GM12878 (cell line): ENCODE results near the gene ZNF726. TPM values are rescaled to one million over a fixed set of nuclear protein-coding genes. Genes with fewer than 3 reads are reported as not detected.

Source experiments
- ATAC-seq: fragments of 200-7000 bp; cut with Tn5 transposase; 3 replicates; pipeline ENCODE4 v1.9.1; 2020; ENCODE audit warnings: mild to moderate bottlenecking, moderate library complexity
- BruUV-seq: library from RNA; stranded (reverse); fragments of 400-500 nt; replicated peaks from 2 replicates; lab custom pipeline; 2021; lab: Mats Ljungman, UMichigan
- CTCF ChIA-PET: fragments of 300-600 bp; sonication (Branson Sonifier 250); formaldehyde crosslinking; extraction: SDS; loops from one replicate; lab custom pipeline; 2021; ENCODE audit warnings: inconsistent platforms; lab: Yijun Ruan, JAX
- POLR2A ChIA-PET: fragments of 350-600 bp; formaldehyde crosslinking; extraction: SDS; loops from one replicate; lab custom pipeline; 2021; ENCODE audit warnings: inconsistent platforms; lab: Charles Lee
- RAD21 ChIA-PET: fragments of 300-600 bp; sonication (Branson Sonifier 250); formaldehyde crosslinking; loops from one replicate; lab custom pipeline; 2023; ENCODE audit warnings: antibody characterized with exemption; ENCODE audit not compliant: unreplicated experiment; lab: Charles Lee
- SMC1A ChIA-PET: fragments of 300-600 bp; sonication (Branson Sonifier 250); formaldehyde crosslinking; loops from one replicate; lab custom pipeline; 2023; ENCODE audit not compliant: unreplicated experiment, uncharacterized antibody; lab: Charles Lee
- DNase-seq: peaks from one replicate; pipeline ENCODE4 v3.0.0-alpha.2; 2011; ENCODE audit warnings: low read depth, low spot score
- FAIRE-seq: peaks from 3 replicates; lab custom pipeline; 2011; peaks lifted over from hg19 to GRCh38; lab: Jason Lieb, UNC
- H2AFZ ChIP-seq: 2 replicates; pipeline ENCODE4 v1.6.0; 2011; ENCODE audit warnings: low read depth, low read length, control low read depth; ENCODE audit not compliant: control insufficient read depth
- H3K27ac ChIP-seq: 2 replicates; pipeline ENCODE4 v1.5.1; 2011; ENCODE audit warnings: control low read depth; ENCODE audit not compliant: control insufficient read depth, insufficient read depth
- H3K27me3 ChIP-seq, 2 experiments: replicated peaks in 1 of 2; 2 replicates each; pipeline versions ENCODE4 v1.6.0 to v1.6.1; 2011; ENCODE audit warnings: low read length in 1 of 2; ENCODE audit not compliant: control insufficient read depth in 2 of 2, insufficient read depth in 2 of 2
- H3K36me3 ChIP-seq, 2 experiments: 2 replicates each; pipeline ENCODE4 v1.5.1; 2011; ENCODE audit warnings: low read length in 1 of 2; ENCODE audit not compliant: control insufficient read depth in 2 of 2, insufficient read depth in 2 of 2
- H3K4me1 ChIP-seq: 2 replicates; pipeline ENCODE4 v1.6.1; 2011; ENCODE audit warnings: mild to moderate bottlenecking, low read length, moderate library complexity, mixed read lengths; ENCODE audit not compliant: control insufficient read depth, insufficient read depth
- H3K4me2 ChIP-seq: 2 replicates; pipeline ENCODE4 v1.6.0; 2011; ENCODE audit warnings: control low read depth; ENCODE audit not compliant: control insufficient read depth, insufficient read depth
- H3K4me3 ChIP-seq: fragments of 200-600 bp; sonication (generic); 2 replicates; pipeline ENCODE4 v1.5.1; 2016
- H3K79me2 ChIP-seq: 2 replicates; pipeline ENCODE4 v1.6.0; 2011; ENCODE audit warnings: low read length; ENCODE audit not compliant: control insufficient read depth, insufficient read depth
- H3K9ac ChIP-seq: 2 replicates; pipeline ENCODE4 v1.8.0; 2011; ENCODE audit warnings: low read length, control low read depth, mixed read lengths; ENCODE audit not compliant: control insufficient read depth, insufficient read depth
- H3K9me3 ChIP-seq: replicated peaks from 3 replicates; pipeline ENCODE4 v1.5.1; 2011; ENCODE audit warnings: mild to moderate bottlenecking, low read length; ENCODE audit not compliant: control insufficient read depth, insufficient read depth
- H4K20me1 ChIP-seq: 2 replicates; pipeline ENCODE4 v1.6.0; 2011; ENCODE audit not compliant: control insufficient read depth, insufficient read depth
- BHLHE40 ChIP-seq, 2 experiments: fragments of 450-650 bp in 1 of 2; IDR thresholded peaks; 2 replicates each; pipeline ENCODE4 v1.6.1; 2011 to 2017; ENCODE audit warnings: low read depth in 2 of 2, borderline replicate concordance in 1 of 2, improper control_type of control experiment in 1 of 2, low read length in 1 of 2, mild to moderate bottlenecking in 1 of 2
- HDAC2 ChIP-seq: fragments of 200-600 bp; sonication (generic); IDR thresholded peaks from 2 replicates; pipeline ENCODE4 v1.6.1; 2017
- PBX3 ChIP-seq: IDR thresholded peaks from 2 replicates; pipeline ENCODE4 v1.6.1; 2011; ENCODE audit warnings: mild to moderate bottlenecking, low read depth, low read length, moderate library complexity; ENCODE audit not compliant: insufficient replicate concordance
- RFX5 ChIP-seq: IDR thresholded peaks from 2 replicates; pipeline ENCODE4 v1.6.1; 2011; ENCODE audit warnings: low read depth, low read length, improper control_type of control experiment
- SMARCA5 ChIP-seq: fragments of 450-650 bp; IDR thresholded peaks from 2 replicates; pipeline ENCODE4 v1.6.1; 2017; ENCODE audit warnings: mild to moderate bottlenecking
- ZBTB4 ChIP-seq: fragments of 450-650 bp; formaldehyde crosslinking; IDR thresholded peaks from 2 replicates; pipeline ENCODE4 v1.4.0; 2022; ENCODE audit warnings: mild to moderate bottlenecking, moderate library complexity
- ZNF207 ChIP-seq: fragments of 450-650 bp; IDR thresholded peaks from 2 replicates; pipeline ENCODE4 v1.6.1; 2014; ENCODE audit warnings: antibody characterized with exemption, mild to moderate bottlenecking, borderline replicate concordance
- WGBS: methylation state at CpG from one replicate; pipeline ENCODE4 v1.1.6; 2016; ENCODE audit warnings: low lambda C conversion rate; ENCODE audit not compliant: insufficient replicate concordance, insufficient coverage; ENCODE audit errors: missing lambda C conversion rate; 5-methylcytosine and 5-hydroxymethylcytosine counted together
- in situ Hi-C: fragments of 300-500 bp; cut with MboI; formaldehyde crosslinking; loops from 9 replicates; pipeline ENCODE4 v1.14.3; 2018; ENCODE audit warnings: mixed read lengths
- intact Hi-C: fragments of 100-400 bp; cut with micrococcal nuclease; formaldehyde crosslinking; loops from one replicate; pipeline ENCODE4 v1.14.2; 2022; ENCODE audit not compliant: unreplicated experiment
- polyA plus RNA-seq, 11 experiments: library from polyadenylated mRNA; depleted of rRNA in 4 of 11; unstranded in 6 of 11; stranded (reverse) in 5 of 11; fragments of >200 nt; fragmentation: Nextera tagmentation in 4 of 11; fragmentation: Illumina TruSeq in 1 of 11; extraction: Ambion mirVana in 4 of 11; extraction: Trizol in 1 of 11; gene quantifications; 1 replicate in 1 of 11; 2 replicates in 10 of 11; pipeline versions ENCODE4 v1.2.1 to v1.2.3, GENCODE V29; 2011 to 2016; ENCODE audit warnings: inconsistent platforms in 2 of 11, missing spikeins in 2 of 11, low read depth in 1 of 11
- total RNA-seq, 4 experiments: library from RNA; depleted of rRNA in 3 of 4; stranded (reverse); fragments of >200 nt in 3 of 4; fragmentation: Illumina TruSeq in 1 of 4; extraction: Trizol in 1 of 4; gene quantifications; 2 replicates each; pipeline versions ENCODE4 v1.2.1 to v1.2.3, GENCODE V29; 2013 to 2021

ZNF726 gene
- total and polyA plus RNA-seq, 10 of the 15 experiments (the other 5 are each of a cell fraction or from before 2014, with no cell fraction given): 0.69 to 2.3 (median 1.5) TPM

GRCh38 chr19:23917856-23918255 is 3.2 kb downstream of the ZNF726 start:
- no peaks in the 10 kb centered on the region for H3K4me1 ChIP-seq
- ATAC-seq (no peak), DNase-seq (no peak), FAIRE-seq (no peak)
- no peak overlapping the region for H3K4me2 ChIP-seq
- no TSS peak for BruUV-seq
- no peaks in the 10 kb centered on the region for H3K27me3 ChIP-seq
- no peak overlapping the region for H3K9ac ChIP-seq
- no peaks in the 10 kb centered on the region for H3K79me2 ChIP-seq
- no peaks in the 10 kb centered on the region for H3K36me3 ChIP-seq
- WGBS: 94% methylated on average over 5 of the region's 5 CpGs
- H3K27ac ChIP-seq: no peak overlapping the region
- CTCF ChIA-PET: no interaction called here
- RAD21 ChIA-PET: no interaction called here
- in situ Hi-C loops (no loop called here), intact Hi-C loops (no loop called here)
- no peak overlapping the region for H2AFZ ChIP-seq
- TF ChIP-seq RFX5: no peak
- TF ChIP-seq SMARCA5: no peak
- TF ChIP-seq ZBTB4 (CRISPR knock-in tag): no peak
- TF ChIP-seq ZNF207: no peak
- no peak for TF ChIP-seq HDAC2
- no peak for TF ChIP-seq PBX3
- TF ChIP-seq BHLHE40 (IDR thresholded peaks at IDR 0.05; ENCODE audit: borderline replicate concordance in 1 of 2, low read depth in 2 of 2, low read length in 1 of 2): no peak
- SMC1A ChIA-PET: no interaction called here
- peaks cover 5% of the 10 kb centered on the region; the same call in 1 of the 3 replicates for H3K9me3 ChIP-seq
- POLR2A ChIA-PET: no interaction called here
- no peak overlapping the region for H3K4me3 ChIP-seq
- no peaks in the 10 kb centered on the region for H4K20me1 ChIP-seq
